Thyroid gland (tissue), 4 donors: ENCODE measurements around the gene HECW1.

Source experiments
- POLR2A ChIP-seq, 2 donors: fragments of 450-650 bp; IDR thresholded peaks; one replicate each; pipeline ENCODE4 v1.6.1; 2017; ENCODE audit warnings: antibody characterized with exemption in 2 of 2, mild to moderate bottlenecking in 2 of 2, moderate library complexity in 1 of 2
- TF ChIP-seq, protein P1 (sequence below), 6 experiments: fragments of 200-600 bp in 3 of 6; fragments of 450-650 bp in 3 of 6; sonication (generic) in 3 of 6; IDR thresholded peaks; one replicate each; pipeline ENCODE4 v1.5.1; 2016 to 2019; ENCODE audit warnings: antibody characterized with exemption in 6 of 6, mild to moderate bottlenecking in 2 of 6, inconsistent platforms in 1 of 6, moderate library complexity in 1 of 6

- TF ChIP-seq POLR2A (IDR thresholded peaks at IDR 0.05), result no peak
- TF ChIP-seq, protein P1, sequence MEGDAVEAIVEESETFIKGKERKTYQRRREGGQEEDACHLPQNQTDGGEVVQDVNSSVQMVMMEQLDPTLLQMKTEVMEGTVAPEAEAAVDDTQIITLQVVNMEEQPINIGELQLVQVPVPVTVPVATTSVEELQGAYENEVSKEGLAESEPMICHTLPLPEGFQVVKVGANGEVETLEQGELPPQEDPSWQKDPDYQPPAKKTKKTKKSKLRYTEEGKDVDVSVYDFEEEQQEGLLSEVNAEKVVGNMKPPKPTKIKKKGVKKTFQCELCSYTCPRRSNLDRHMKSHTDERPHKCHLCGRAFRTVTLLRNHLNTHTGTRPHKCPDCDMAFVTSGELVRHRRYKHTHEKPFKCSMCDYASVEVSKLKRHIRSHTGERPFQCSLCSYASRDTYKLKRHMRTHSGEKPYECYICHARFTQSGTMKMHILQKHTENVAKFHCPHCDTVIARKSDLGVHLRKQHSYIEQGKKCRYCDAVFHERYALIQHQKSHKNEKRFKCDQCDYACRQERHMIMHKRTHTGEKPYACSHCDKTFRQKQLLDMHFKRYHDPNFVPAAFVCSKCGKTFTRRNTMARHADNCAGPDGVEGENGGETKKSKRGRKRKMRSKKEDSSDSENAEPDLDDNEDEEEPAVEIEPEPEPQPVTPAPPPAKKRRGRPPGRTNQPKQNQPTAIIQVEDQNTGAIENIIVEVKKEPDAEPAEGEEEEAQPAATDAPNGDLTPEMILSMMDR (IDR thresholded peaks at IDR 0.05), result no peak
Observed at GRCh38 chr7:43502941-43503340, 390.5 kb downstream of the HECW1 start.
